ENCODE data around the gene CMSS1. TPM values are rescaled to one million over a fixed set of nuclear protein-coding genes. Genes with fewer than 3 reads are reported as not detected.

Gene CMSS1
- total RNA-seq, 1 donor from 2014 or later: 41.1 TPM

DNA sequence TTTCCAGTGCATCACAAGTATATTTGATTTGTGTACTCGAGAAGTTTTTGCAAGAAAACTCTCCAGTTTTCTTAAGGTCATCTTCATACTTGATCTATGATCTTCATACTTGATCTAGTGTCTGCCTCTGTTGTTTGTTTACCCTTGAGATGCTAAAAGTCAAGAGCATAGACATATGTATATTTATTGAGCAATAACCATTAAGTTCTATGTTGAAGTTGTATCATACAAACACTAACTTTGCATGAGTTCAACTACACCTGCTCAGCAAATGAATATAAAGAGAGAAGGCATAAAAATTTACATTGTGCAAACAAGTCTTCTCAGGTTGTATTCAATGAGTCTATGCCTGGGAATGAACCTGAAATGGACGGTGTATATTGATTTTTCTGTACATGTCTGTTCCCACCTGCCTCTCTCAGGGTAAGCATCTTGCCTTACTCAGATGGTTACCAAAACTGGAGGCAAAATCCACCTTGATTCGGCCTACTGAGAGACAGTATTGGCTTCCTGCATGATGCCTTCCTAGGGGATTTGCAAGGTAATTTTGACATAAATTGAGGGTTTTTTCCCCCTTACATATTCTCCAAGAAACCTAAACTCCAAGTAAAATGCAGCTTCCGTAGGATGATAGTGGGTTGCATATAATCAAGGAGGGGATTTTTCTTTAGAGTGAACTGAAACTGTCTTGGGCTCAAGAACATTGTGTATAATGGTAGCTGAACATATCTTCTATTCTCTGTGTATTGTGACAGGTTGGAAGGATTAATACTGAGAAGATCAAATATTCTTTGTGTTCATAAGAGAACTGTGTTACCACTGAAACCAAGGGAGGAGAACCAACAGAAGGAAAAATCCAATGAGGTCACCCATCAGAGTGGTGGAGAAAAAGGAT lies 186.2 kb downstream of the CMSS1 start:
- H3K27me3 Mint-ChIP-seq: no peaks in the 10 kb centered on the region
- H3K4me3 Mint-ChIP-seq: no peak overlapping the region
- no peak for DNase-seq
- no peak for ATAC-seq (ENCODE audit: low read depth)
- intact Hi-C loops (cut with micrococcal nuclease): loop anchor here (5.0 kb wide), 1 partner anchor 38 kb away; no protein-coding TSS in a partner anchor
- TF ChIP-seq, protein P1, sequence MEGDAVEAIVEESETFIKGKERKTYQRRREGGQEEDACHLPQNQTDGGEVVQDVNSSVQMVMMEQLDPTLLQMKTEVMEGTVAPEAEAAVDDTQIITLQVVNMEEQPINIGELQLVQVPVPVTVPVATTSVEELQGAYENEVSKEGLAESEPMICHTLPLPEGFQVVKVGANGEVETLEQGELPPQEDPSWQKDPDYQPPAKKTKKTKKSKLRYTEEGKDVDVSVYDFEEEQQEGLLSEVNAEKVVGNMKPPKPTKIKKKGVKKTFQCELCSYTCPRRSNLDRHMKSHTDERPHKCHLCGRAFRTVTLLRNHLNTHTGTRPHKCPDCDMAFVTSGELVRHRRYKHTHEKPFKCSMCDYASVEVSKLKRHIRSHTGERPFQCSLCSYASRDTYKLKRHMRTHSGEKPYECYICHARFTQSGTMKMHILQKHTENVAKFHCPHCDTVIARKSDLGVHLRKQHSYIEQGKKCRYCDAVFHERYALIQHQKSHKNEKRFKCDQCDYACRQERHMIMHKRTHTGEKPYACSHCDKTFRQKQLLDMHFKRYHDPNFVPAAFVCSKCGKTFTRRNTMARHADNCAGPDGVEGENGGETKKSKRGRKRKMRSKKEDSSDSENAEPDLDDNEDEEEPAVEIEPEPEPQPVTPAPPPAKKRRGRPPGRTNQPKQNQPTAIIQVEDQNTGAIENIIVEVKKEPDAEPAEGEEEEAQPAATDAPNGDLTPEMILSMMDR (IDR thresholded peaks at IDR 0.05): no peak
- no peaks in the 10 kb centered on the region for H3K9me3 Mint-ChIP-seq
- peaks cover 17% of the 10 kb centered on the region for H3K4me1 Mint-ChIP-seq
- no peak overlapping the region for H3K27ac Mint-ChIP-seq
- no peaks in the 10 kb centered on the region for H3K36me3 Mint-ChIP-seq (ENCODE audit: low read depth)
- ChIA-PET POLR2A (no interaction called here), CTCF (no interaction called here)

DNA sequence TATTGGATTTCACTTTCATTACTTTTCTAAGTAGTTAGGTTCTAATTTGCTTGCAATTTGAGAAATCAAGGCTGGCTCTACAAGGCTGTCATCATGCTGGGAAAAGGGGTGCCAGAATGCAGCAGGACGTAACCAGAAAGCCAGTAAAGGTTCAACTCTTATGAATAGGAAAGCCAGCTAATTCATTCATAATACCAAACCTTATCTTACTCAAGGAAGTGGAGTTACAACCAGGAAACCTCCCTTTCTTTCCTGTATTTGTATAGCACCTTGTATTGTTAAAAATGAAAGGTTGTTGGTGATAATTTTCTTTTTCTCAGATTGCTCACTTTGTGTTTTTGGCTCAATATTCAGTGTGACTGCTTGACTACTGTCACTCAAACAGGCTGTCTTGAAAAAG lies 187.3 kb downstream of the CMSS1 start:
- intact Hi-C loops (cut with micrococcal nuclease): loop anchor here (5.0 kb wide), 1 partner anchor 37 kb away; no protein-coding TSS in a partner anchor
- CTCF ChIA-PET: no interaction called here
- DNase-seq (no peak), ATAC-seq (ENCODE audit: low read depth) (no peak)
- Mint-ChIP-seq H3K27me3 (no peaks in the 10 kb centered on the region), H3K4me3 (no peak overlapping the region), H3K9me3 (no peaks in the 10 kb centered on the region), H3K27ac (no peak overlapping the region), H3K36me3 (ENCODE audit: low read depth) (no peaks in the 10 kb centered on the region), H3K4me1 (peaks cover 26% of the 10 kb centered on the region)
- POLR2A ChIA-PET: no interaction called here
- TF ChIP-seq, protein P1 (IDR thresholded peaks at IDR 0.05): no peak

GRCh38 chr3:100005665-100006393 lies 188.2 kb downstream of the CMSS1 start:
- Mint-ChIP-seq H3K27ac (no peak overlapping the region), H3K27me3 (no peaks in the 10 kb centered on the region), H3K4me3 (no peak overlapping the region), H3K4me1 (peaks cover 30% of the 10 kb centered on the region), H3K36me3 (ENCODE audit: low read depth) (peaks cover 4% of the 10 kb centered on the region), H3K9me3 (no peaks in the 10 kb centered on the region)
- intact Hi-C loops (cut with micrococcal nuclease): no loop called here
- DNase-seq: no peak
- CTCF ChIA-PET: no interaction called here
- POLR2A ChIA-PET: interaction anchor here (0.6 kb wide), 1 partner anchor 20 kb away, joined by 3 read pairs; no protein-coding TSS in a partner anchor
- ATAC-seq (ENCODE audit: low read depth): no peak
- TF ChIP-seq, protein P1 (IDR thresholded peaks at IDR 0.05): no peak

DNA sequence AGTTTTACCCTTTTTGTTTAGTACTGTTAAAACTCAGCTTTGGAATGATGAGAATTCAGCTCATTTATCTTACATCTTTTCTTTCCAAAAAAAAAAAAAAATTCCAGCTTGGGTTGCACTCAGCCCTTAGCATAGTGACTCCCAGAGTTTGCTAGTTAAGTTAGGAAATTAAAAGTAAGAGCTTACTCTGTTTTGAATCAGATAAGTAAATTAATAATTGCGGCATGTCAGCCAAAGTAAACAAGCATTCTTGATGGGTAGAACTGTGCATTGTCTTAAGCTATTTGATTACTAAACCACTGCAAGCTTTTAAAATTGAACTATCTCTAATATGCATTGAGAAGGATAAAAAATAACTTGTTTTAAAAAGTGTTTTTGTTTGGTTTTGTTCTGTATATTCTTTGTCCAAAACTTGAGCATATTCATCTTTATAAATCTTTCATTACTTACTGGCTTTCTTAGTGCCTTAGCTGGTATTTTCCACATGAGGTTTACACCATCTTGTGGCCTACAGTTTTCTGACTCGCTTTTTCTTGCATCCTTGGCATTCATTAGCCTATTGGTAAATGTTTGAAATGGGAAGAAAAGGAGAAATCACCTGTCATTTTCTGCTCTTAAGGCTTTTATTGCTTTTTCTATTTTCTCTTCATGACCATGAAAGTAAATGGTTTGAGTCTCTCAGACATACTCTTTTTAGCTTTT lies 189.1 kb downstream of the CMSS1 start:
- DNase-seq: no peak
- Mint-ChIP-seq H3K4me3 (no peak overlapping the region), H3K27ac (no peak overlapping the region), H3K9me3 (no peaks in the 10 kb centered on the region), H3K4me1 (peaks cover 30% of the 10 kb centered on the region), H3K36me3 (ENCODE audit: low read depth) (peaks cover 10% of the 10 kb centered on the region), H3K27me3 (no peaks in the 10 kb centered on the region)
- intact Hi-C loops (cut with micrococcal nuclease): no loop called here
- TF ChIP-seq, protein P1 (IDR thresholded peaks at IDR 0.05): no peak
- ChIA-PET POLR2A (interaction anchor here (0.6 kb wide), 1 partner anchor 21 kb away, joined by 3 read pairs; no protein-coding TSS in a partner anchor), CTCF (no interaction called here)
- no peak for ATAC-seq (ENCODE audit: low read depth)

Data from activated B cell treated with CpG ODN at 0.5 μM for 24 hours (primary cell).